ENCODE results near the gene CACNA1H. TPM values are rescaled to one million over a fixed set of nuclear protein-coding genes. Genes with fewer than 3 reads are reported as not detected.

The CACNA1H gene
- total RNA-seq, 1 experiment from 2014 or later, result 24.3 TPM

DNA sequence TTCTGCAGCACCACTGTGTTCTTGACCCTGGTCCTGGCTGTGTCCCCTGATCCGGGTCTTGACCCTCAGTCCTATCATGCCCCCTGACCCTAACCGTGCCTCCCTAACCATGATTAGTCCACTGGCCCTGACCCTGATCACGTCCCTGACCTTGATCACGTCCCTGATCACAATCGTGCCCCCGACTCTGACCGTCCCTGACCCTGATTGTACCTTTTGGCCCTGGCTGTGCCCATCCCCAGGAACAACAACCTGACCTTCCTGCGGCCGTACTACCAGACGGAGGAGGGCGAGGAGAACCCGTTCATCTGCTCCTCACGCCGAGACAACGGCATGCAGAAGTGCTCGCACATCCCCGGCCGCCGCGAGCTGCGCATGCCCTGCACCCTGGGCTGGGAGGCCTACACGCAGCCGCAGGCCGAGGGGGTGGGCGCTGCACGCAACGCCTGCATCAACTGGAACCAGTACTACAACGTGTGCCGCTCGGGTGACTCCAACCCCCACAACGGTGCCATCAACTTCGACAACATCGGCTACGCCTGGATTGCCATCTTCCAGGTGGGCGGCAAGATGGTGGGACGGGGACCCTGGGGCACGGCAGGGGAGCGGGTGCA lies 47.2 kb downstream of the CACNA1H start:
- DNase-seq (ENCODE audit: low read depth, low spot score), result no peak
- POLR2A ChIA-PET, result no interaction called here
- no TSS peak for BruUV-seq (replicated peaks)
- no peak overlapping the region for H3K27ac ChIP-seq (ENCODE audit: low read depth, low read length)
- CTCF ChIA-PET, result no interaction called here
- H3K4me2 ChIP-seq (ENCODE audit: low read length), result no peak overlapping the region
- H3K4me3 ChIP-seq (replicated peaks in 1 of 2; ENCODE audit: low read depth in 1 of 2, low read length in 2 of 2), result no peak overlapping the region
- intact Hi-C loops (cut with micrococcal nuclease), result no loop called here
- H3K79me2 ChIP-seq (ENCODE audit: insufficient read depth, low read length), result no peaks in the 10 kb centered on the region
- H2AFZ ChIP-seq (ENCODE audit: low read depth, low read length, poor library complexity, severe bottlenecking), result no peak overlapping the region
- RAD21 ChIA-PET (ENCODE audit: low non-redundant PET in 1 of 2, low total read pairs in 2 of 2, uncharacterized antibody in 2 of 2, unreplicated experiment in 2 of 2), result no interaction called here
- TF ChIP-seq CBX3 (IDR thresholded peaks at IDR 0.05; ENCODE audit: low read depth), result no peak
- TF ChIP-seq EZH2phosphoT487 (IDR thresholded peaks at IDR 0.05; ENCODE audit: borderline replicate concordance), result no peak
- no peak for TF ChIP-seq ELF1 (IDR thresholded peaks at IDR 0.05; ENCODE audit: borderline replicate concordance, low read depth)
- no peak for TF ChIP-seq RAD21 (IDR thresholded peaks at IDR 0.05; ENCODE audit: low read depth)
- TF ChIP-seq POLR2AphosphoS5 (IDR thresholded peaks at IDR 0.05; ENCODE audit: low read depth, low read length), result no peak
- TF ChIP-seq REST (IDR thresholded peaks at IDR 0.05; ENCODE audit: low read depth), result no peak
- no peak for TF ChIP-seq JUND (IDR thresholded peaks at IDR 0.05)
- TF ChIP-seq YY1 (IDR thresholded peaks at IDR 0.05; ENCODE audit: extremely low read depth, insufficient replicate concordance, low read depth, low read length), result no peak
- TF ChIP-seq, protein P1, sequence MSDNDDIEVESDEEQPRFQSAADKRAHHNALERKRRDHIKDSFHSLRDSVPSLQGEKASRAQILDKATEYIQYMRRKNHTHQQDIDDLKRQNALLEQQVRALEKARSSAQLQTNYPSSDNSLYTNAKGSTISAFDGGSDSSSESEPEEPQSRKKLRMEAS (IDR thresholded peaks at IDR 0.05), result no peak
- no peaks in the 10 kb centered on the region for H3K36me3 ChIP-seq (ENCODE audit: control insufficient read depth in 1 of 2, insufficient read depth in 2 of 2, low read length in 2 of 2)
- no peaks in the 10 kb centered on the region for H3K9me3 ChIP-seq (ENCODE audit: control insufficient read depth in 1 of 2, insufficient read depth in 1 of 2, low read depth in 1 of 2, low read length in 2 of 2)
- no peaks in the 10 kb centered on the region for H3K27me3 ChIP-seq (ENCODE audit: insufficient read depth, low read length)
- no peaks in the 10 kb centered on the region for H3K9me2 ChIP-seq (ENCODE audit: insufficient read depth)
- H3K9ac ChIP-seq (ENCODE audit: low read length), result no peak overlapping the region
- no peaks in the 10 kb centered on the region for H4K20me1 ChIP-seq (ENCODE audit: insufficient read depth)
- no peak for ATAC-seq
- peaks cover 0 to 16% of the 10 kb centered on the region in 2 experiments; a peak in 2 of 4 replicates for H3K4me1 ChIP-seq (ENCODE audit: control insufficient read depth in 1 of 2, insufficient read depth in 2 of 2, low read length in 2 of 2)
